ENCODE data around the gene STRA6.

STRA6 gene

DNA sequence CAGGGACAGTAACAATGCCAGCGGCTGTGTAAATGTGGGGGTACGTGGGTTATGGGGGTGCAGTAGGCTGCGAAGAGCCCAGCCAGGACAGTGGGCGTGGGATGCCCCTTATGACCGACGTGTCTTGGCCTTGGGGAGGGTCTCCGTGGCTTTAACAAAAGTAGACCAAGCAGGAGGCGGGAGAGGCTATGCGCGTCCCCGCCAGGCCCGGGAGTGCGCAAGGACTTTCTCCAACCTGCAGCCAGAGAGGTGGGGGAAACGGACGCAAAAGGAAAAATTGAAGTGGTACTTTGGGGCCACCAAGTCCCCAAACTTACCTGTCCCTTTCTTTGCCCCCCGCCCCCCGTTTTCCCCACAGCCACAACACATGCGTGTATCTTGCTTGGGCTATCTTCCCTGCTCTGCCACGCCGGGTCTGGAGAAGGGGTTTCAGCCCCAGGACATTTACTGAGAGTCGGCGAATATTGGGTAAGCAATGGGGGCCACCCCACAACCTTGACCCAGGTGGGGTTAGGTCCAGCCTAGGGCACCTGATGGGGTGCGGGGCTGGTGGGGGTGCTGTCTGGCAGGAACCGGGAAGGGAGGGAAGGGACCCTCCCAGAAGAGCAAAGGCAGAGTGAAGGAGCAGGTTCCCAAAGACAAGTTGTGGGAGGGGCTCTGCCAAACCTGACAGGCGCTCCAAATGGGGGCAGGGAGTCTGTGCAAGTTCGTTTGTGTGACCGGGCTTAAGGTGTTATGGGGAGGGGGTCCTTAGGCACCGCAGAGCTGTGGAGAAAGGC is 71.5 kb downstream of the STRA6 start:
- DNase-seq, result no peak

GRCh38 chr15:74130155-74130848 is 72.3 kb downstream of the STRA6 start, which contains the start of gene ISLR2:
TSS of gene ISLR2 (plus strand) at chr15:74130586. CDS start at chr15:74132755, 2,169 bp downstream.
- DNase-seq, result no peak

- no peak for DNase-seq
Observed at GRCh38 chr15:74129586-74130154, 72.9 kb downstream of the STRA6 start.
